SK-N-SH (cell line): ENCODE results near the gene SMPD4. TPM values are rescaled to one million over a fixed set of nuclear protein-coding genes. Genes with fewer than 3 reads are reported as not detected.
"Not testable (repeated sequence)": the region's sequence is repeated elsewhere in the genome, so short reads cannot be mapped to it uniquely, and the experiment has no call there.

Source experiments
- CTCF ChIA-PET: fragments of 300-600, 350-600 bp; formaldehyde crosslinking; extraction: SDS; loops from one replicate; lab custom pipeline; 2021; lab: Yijun Ruan, JAX
- POLR2A ChIA-PET: fragments of 350-600 bp; sonication (Branson Sonifier 250); formaldehyde crosslinking; extraction: SDS; loops from one replicate; lab custom pipeline; 2020; ENCODE audit warnings: antibody characterized with exemption, inconsistent platforms; lab: Yijun Ruan, JAX
- DNase-seq: peaks from one replicate; pipeline ENCODE4 v3.0.0; 2012
- H2AFZ ChIP-seq: fragments of 200-600 bp; sonication (generic); 2 replicates; pipeline ENCODE4 v1.8.1; 2016; ENCODE audit warnings: antibody characterized with exemption, mild to moderate bottlenecking, low read depth
- H3F3A ChIP-seq: fragments of 200-600 bp; sonication (generic); replicated peaks from 2 replicates; pipeline ENCODE3; 2016; ENCODE audit warnings: antibody characterized with exemption, mild to moderate bottlenecking; ENCODE audit not compliant: insufficient read depth
- H3K27ac ChIP-seq, 2 experiments: fragments of 200-500 bp in 1 of 2; fragments of 200-600 bp in 1 of 2; sonication (Bioruptor generic) in 1 of 2; sonication (generic), shearing (Covaris generic) in 1 of 2; 2 replicates each; pipeline versions ENCODE4 v1.5.1 to v1.6.1; 2014 to 2016; ENCODE audit warnings: low read depth in 2 of 2, inconsistent platforms in 1 of 2, low read length in 1 of 2, mild to moderate bottlenecking in 1 of 2, mixed read lengths in 1 of 2
- H3K27me3 ChIP-seq: fragments of 200-600 bp; sonication (generic), shearing (Covaris generic); 2 replicates; pipeline ENCODE4 v1.6.1; 2016; ENCODE audit warnings: mixed run types; ENCODE audit not compliant: insufficient read depth
- H3K36me3 ChIP-seq, 2 experiments: fragments of 200-500 bp in 1 of 2; fragments of 200-600 bp in 1 of 2; sonication (Bioruptor generic) in 1 of 2; sonication (generic) in 1 of 2; replicated peaks in 1 of 2; 2 replicates each; pipeline versions ENCODE3 to v1.5.1; 2014 to 2016; ENCODE audit warnings: low read length in 1 of 2, mild to moderate bottlenecking in 1 of 2; ENCODE audit not compliant: insufficient read depth in 2 of 2, control insufficient read depth in 1 of 2
- H3K4me1 ChIP-seq, 2 experiments: fragments of 200-500 bp in 1 of 2; fragments of 200-600 bp in 1 of 2; sonication (Bioruptor generic) in 1 of 2; sonication (generic), shearing (Covaris generic) in 1 of 2; 2 replicates each; pipeline versions ENCODE4 v1.5.1 to v1.6.1; 2014 to 2016; ENCODE audit warnings: low read depth in 1 of 2, low read length in 1 of 2, mixed run types in 1 of 2; ENCODE audit not compliant: insufficient read depth in 2 of 2, control insufficient read depth in 1 of 2
- H3K4me2 ChIP-seq: fragments of 200-600 bp; sonication (generic), shearing (Covaris generic); 2 replicates; pipeline ENCODE4 v1.6.1; 2017; ENCODE audit warnings: mixed run types
- H3K4me3 ChIP-seq, 2 experiments: fragments of 200-500 bp in 1 of 2; fragments of 200-600 bp in 1 of 2; sonication (Bioruptor generic) in 1 of 2; sonication (generic), shearing (Covaris generic) in 1 of 2; 2 replicates each; pipeline versions ENCODE4 v1.5.1 to v1.8.1; 2014 to 2016; ENCODE audit warnings: low read depth in 2 of 2, inconsistent platforms in 1 of 2, low read length in 1 of 2, mild to moderate bottlenecking in 1 of 2, mixed read lengths in 1 of 2, moderate library complexity in 1 of 2
- H3K79me2 ChIP-seq: fragments of 200-600 bp; sonication (generic); 2 replicates; pipeline ENCODE4 v1.8.1; 2017; ENCODE audit warnings: mild to moderate bottlenecking; ENCODE audit not compliant: insufficient read depth
- H3K9ac ChIP-seq: fragments of 200-600 bp; sonication (generic); 2 replicates; pipeline ENCODE4 v1.6.1; 2017; ENCODE audit warnings: mixed run types
- H3K9me2 ChIP-seq: fragments of 200-600 bp; sonication (generic); 2 replicates; pipeline ENCODE4 v1.6.1; 2017; ENCODE audit warnings: mixed run types
- H3K9me3 ChIP-seq: fragments of 200-600 bp; sonication (generic); 2 replicates; pipeline ENCODE4 v1.6.1; 2017; ENCODE audit warnings: mixed run types, mild to moderate bottlenecking, moderate library complexity
- H4K20me1 ChIP-seq: fragments of 200-600 bp; sonication (generic); 2 replicates; pipeline ENCODE4 v1.6.1; 2017; ENCODE audit warnings: mild to moderate bottlenecking, mixed run types; ENCODE audit not compliant: insufficient read depth
- CHD2 ChIP-seq: fragments of 150-350 bp; IDR thresholded peaks from 2 replicates; pipeline ENCODE4 v1.6.1; 2018; ENCODE audit warnings: low read length; ENCODE audit not compliant: partially characterized antibody
- EP300 ChIP-seq, 2 experiments: IDR thresholded peaks; 2 replicates each; pipeline versions ENCODE4 v1.4.0 to v1.6.1; 2012; ENCODE audit warnings: borderline replicate concordance in 1 of 2, low read depth in 1 of 2, low read length in 1 of 2
- MEF2A ChIP-seq: IDR thresholded peaks from 2 replicates; pipeline ENCODE4 v1.4.0; 2012; ENCODE audit warnings: low read depth, borderline replicate concordance
- MXI1 ChIP-seq: IDR thresholded peaks from 2 replicates; pipeline ENCODE4 v1.6.1; 2012; ENCODE audit warnings: mild to moderate bottlenecking, low read depth, low read length, improper control_type of control experiment
- RAD21 ChIP-seq: IDR thresholded peaks from 2 replicates; pipeline ENCODE4 v1.6.1; 2012; ENCODE audit warnings: mild to moderate bottlenecking, low read length
- RCOR1 ChIP-seq: fragments of 150-350 bp; IDR thresholded peaks from 2 replicates; pipeline ENCODE4 v1.6.1; 2017; ENCODE audit warnings: antibody characterized with exemption, low read length
- RXRA ChIP-seq: IDR thresholded peaks from 2 replicates; pipeline ENCODE4 v1.4.0; 2012; ENCODE audit warnings: low read depth, mild to moderate bottlenecking, borderline replicate concordance
- SIN3A ChIP-seq: IDR thresholded peaks from 2 replicates; pipeline ENCODE4 v1.6.1; 2012; ENCODE audit warnings: low read depth, mild to moderate bottlenecking, low read length, moderate library complexity, borderline replicate concordance
- TCF12 ChIP-seq: IDR thresholded peaks from 2 replicates; pipeline ENCODE4 v1.4.0; 2012
- TEAD4 ChIP-seq: IDR thresholded peaks from 2 replicates; pipeline ENCODE4 v1.4.0; 2012; ENCODE audit warnings: mild to moderate bottlenecking, borderline replicate concordance; ENCODE audit not compliant: insufficient read depth
- ZBTB33 ChIP-seq: IDR thresholded peaks from 2 replicates; pipeline ENCODE4 v1.4.0; 2012; ENCODE audit warnings: low read depth, borderline replicate concordance
- WGBS: methylation state at CpG from one replicate; pipeline ENCODE4 v1.1.6; 2017; ENCODE audit warnings: low lambda C conversion rate; 5-methylcytosine and 5-hydroxymethylcytosine counted together
- polyA plus RNA-seq, 3 experiments: library from polyadenylated mRNA; depleted of rRNA; stranded (reverse); fragments of >200 nt; gene quantifications; 2 replicates each; pipeline ENCODE4 v1.2.3, GENCODE V29; 2012
- TF ChIP-seq, protein P1 (sequence below): fragments of 200-600 bp; sonication (generic); IDR thresholded peaks from 2 replicates; pipeline ENCODE4 v1.6.1; 2017; ENCODE audit warnings: antibody characterized with exemption, mild to moderate bottlenecking, moderate library complexity

SMPD4 gene
- polyA plus RNA-seq, 1 of the 3 experiments (the other 2 are of a cell fraction): 43.0 TPM

DNA sequence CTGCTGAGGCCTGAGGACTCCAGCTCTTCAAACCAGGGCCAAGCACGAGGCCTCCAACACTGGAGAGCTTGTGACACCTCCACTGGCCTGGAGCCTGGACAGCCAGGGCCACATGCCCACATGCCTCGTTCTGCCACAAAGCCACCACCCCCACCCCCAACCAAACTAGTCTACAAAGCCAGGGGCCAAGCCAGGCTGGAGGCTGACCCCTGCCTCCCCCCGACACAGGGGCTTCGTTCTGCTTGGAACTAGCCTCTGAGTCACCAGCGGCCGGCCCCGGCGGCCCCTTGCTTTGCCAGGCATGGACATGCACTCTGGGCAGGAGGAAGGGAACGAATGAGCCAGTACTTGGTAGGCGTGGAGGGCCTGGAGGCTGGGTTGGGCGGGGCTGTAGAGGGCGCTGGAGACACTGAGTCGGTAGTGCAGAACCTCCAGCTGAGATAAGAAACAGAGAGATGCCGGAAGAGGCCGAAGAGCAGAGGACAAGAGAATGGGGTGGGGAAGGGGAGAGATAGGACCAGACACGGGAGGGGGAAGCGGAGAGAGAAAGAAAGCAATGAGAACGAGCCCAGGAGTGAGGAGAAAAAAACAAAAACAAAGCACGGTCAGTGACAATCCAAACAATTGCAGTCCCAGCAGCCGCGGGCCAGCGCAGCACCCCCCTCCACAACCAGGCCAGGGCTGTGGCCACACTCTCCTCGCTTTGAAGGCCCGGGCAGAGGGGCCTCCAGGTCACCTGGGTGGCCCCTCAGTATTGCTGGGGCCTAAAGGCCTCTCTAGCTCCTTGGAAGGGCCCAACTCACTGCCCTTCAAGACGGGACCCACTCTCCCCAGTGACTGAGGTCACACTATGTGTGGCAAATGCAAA lies 20.3 kb downstream of the SMPD4 start:
- H3K9me3 ChIP-seq, H3K4me2 ChIP-seq, H3K9me2 ChIP-seq, H3K9ac ChIP-seq, DNase-seq, H3K27ac ChIP-seq, H2AFZ ChIP-seq, H3K79me2 ChIP-seq, H3K27me3 ChIP-seq, H4K20me1 ChIP-seq, H3K4me3 ChIP-seq, POLR2A ChIA-PET, H3F3A ChIP-seq: not testable (repeated sequence)
- CTCF ChIA-PET: interaction anchor here (1.6 kb wide), 1 partner anchor 173 kb away, joined by 4 read pairs; no protein-coding TSS in a partner anchor
- WGBS: 93% methylated on average over 22 of the region's 25 CpGs
- Histone ChIP-seq H3K4me1 (peaks cover 0 to 15% of the 10 kb centered on the region in 2 experiments; a peak in 1 of 4 replicates), H3K36me3 (peaks cover 4 to 27% of the 10 kb centered on the region in 2 experiments)

DNA sequence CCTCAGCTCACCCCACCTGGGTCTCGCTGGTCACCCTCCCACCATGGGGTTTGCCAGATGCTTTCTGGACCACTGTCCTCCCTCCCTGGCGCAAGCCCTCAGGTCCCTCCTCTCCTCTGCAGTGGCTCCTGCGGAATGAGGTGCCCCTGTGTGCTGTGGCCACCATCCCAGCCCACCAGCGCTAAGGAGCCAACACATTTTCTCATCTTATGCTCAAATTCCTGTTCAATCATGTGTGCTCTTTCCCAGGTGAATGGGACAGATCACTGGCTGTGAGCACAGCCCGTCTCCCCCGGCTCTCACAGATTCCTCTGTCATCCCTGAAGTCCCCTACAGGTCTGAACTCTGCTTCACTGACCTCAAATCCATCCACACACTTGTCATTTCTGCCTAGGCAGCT lies 21.3 kb downstream of the SMPD4 start:
- Histone ChIP-seq H3K4me1 (peaks cover 0 to 21% of the 10 kb centered on the region in 2 experiments; a peak in 1 of 4 replicates), H3K27ac (no peak overlapping the region), H3K4me3 (no peak overlapping the region), H2AFZ (no peak overlapping the region), H3K9me2 (no peaks in the 10 kb centered on the region)
- DNase-seq: no peak
- TF ChIP-seq SIN3A (no peak), MXI1 (no peak), TEAD4 (no peak), RXRA (no peak), RCOR1 (no peak), MEF2A (no peak), CHD2 (no peak), ZBTB33 (no peak), TCF12 (no peak), RAD21 (no peak), EP300 (IDR thresholded peaks at IDR 0.05; ENCODE audit: borderline replicate concordance in 1 of 2, low read depth in 1 of 2, low read length in 1 of 2) (no peak)
- TF ChIP-seq, protein P1, sequence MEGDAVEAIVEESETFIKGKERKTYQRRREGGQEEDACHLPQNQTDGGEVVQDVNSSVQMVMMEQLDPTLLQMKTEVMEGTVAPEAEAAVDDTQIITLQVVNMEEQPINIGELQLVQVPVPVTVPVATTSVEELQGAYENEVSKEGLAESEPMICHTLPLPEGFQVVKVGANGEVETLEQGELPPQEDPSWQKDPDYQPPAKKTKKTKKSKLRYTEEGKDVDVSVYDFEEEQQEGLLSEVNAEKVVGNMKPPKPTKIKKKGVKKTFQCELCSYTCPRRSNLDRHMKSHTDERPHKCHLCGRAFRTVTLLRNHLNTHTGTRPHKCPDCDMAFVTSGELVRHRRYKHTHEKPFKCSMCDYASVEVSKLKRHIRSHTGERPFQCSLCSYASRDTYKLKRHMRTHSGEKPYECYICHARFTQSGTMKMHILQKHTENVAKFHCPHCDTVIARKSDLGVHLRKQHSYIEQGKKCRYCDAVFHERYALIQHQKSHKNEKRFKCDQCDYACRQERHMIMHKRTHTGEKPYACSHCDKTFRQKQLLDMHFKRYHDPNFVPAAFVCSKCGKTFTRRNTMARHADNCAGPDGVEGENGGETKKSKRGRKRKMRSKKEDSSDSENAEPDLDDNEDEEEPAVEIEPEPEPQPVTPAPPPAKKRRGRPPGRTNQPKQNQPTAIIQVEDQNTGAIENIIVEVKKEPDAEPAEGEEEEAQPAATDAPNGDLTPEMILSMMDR: no peak
- TF ChIP-seq, all 33 proteins: peak for 0
- H3F3A ChIP-seq: no peaks in the 10 kb centered on the region
- 92% methylated on average over 6 of the region's 6 CpGs for WGBS
- H4K20me1 ChIP-seq: no peaks in the 10 kb centered on the region
- H3K4me2 ChIP-seq: no peak overlapping the region
- H3K36me3 ChIP-seq: peaks cover 4 to 26% of the 10 kb centered on the region in 2 experiments
- POLR2A ChIA-PET: no interaction called here
- no peaks in the 10 kb centered on the region for H3K9me3 ChIP-seq
- H3K27me3 ChIP-seq: no peaks in the 10 kb centered on the region
- H3K9ac ChIP-seq: no peak overlapping the region
- CTCF ChIA-PET: interaction anchor here (1.6 kb wide), 1 partner anchor 174 kb away, joined by 4 read pairs; no protein-coding TSS in a partner anchor
- H3K79me2 ChIP-seq: no peaks in the 10 kb centered on the region

GRCh38 chr2:130159376-130159775 lies 22.0 kb downstream of the SMPD4 start:
- 98% methylated on average over 4 of the region's 4 CpGs for WGBS
- Histone ChIP-seq H3K36me3 (peaks cover 4 to 28% of the 10 kb centered on the region in 2 experiments), H3K4me1 (peaks cover 0 to 21% of the 10 kb centered on the region in 2 experiments; a peak in 1 of 4 replicates)
- DNase-seq, H3F3A ChIP-seq, H3K4me2 ChIP-seq, H2AFZ ChIP-seq, H3K9me3 ChIP-seq, H3K9ac ChIP-seq, POLR2A ChIA-PET, H3K79me2 ChIP-seq, H4K20me1 ChIP-seq, H3K4me3 ChIP-seq, H3K27ac ChIP-seq, H3K9me2 ChIP-seq, H3K27me3 ChIP-seq: not testable (repeated sequence)
- CTCF ChIA-PET: interaction anchor here (1.6 kb wide), 1 partner anchor 175 kb away, joined by 4 read pairs; no protein-coding TSS in a partner anchor
